HG02798 (cell line): ENCODE results near the gene GRM6.

Source experiments
- ATAC-seq: cut with Tn5 transposase; IDR thresholded peaks from one replicate; pipeline ENCODE4 v1.9.1; 2021; ENCODE audit warnings: mild to moderate bottlenecking; ENCODE audit not compliant: unreplicated experiment, poor library complexity

Gene GRM6

DNA sequence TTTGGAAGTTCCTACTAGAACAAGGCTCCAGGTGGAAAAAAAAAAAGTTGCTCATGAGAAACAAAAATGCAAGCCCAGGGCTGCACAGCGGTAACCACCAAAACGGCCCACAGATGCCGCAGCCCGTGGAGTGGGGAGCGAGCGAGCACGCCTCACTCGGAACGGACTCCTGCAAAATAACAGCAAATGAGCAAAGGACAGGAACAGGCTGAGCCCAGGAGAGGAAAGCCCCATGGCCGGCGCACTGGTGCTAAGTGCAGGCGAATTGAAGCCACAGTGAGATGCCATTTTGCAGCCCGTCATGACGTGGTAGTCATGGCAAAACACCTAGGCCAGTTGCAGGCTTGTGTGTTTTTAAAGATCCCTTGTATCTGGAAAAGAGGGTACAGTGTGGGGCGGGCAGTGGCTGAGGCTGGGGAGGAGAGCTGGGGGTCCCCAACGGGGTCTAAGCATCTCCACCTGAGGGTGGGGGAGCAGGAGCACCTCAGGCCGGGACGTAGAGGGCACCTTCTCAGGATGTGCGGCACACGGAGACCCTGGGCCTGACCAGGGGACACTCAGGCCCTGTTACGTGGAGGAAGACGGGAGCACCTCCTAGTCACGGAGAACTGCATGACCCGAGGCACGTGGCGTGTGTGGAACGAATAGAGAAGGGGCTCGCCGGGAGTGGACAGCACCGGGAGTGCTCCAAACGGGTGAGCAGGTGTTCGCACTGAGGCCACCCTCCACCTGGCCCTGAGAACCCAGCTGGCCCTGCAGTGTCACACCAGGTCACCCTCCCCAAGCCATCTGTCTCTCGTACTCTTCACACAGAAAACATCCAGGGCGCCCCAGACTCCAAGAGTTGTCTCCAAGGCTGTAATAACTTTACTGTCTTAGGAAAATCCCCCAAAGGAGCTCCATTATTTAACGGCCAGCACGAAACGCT is 10.7 kb downstream of the GRM6 start:
- no peak for ATAC-seq

DNA sequence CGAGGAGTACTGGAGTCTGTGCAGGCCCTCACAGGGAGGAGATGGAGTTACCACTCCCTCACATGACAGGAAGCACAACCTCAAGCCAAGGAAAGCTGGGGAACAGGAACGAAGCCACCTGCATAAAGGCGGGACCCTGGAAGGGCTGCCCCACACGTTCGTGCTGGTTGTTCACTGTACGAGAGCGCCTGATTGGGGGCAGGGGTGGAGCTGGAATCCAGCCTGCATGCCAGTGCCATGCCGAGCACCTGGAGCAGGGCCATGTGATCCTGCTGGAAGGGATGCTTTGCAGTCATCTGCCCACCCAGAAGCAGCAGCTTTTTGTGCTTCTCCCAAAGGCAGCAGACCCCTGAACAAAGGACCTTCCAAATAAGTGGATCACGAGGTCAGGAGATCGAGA is 11.4 kb downstream of the GRM6 start:
- ATAC-seq, result no peak

DNA sequence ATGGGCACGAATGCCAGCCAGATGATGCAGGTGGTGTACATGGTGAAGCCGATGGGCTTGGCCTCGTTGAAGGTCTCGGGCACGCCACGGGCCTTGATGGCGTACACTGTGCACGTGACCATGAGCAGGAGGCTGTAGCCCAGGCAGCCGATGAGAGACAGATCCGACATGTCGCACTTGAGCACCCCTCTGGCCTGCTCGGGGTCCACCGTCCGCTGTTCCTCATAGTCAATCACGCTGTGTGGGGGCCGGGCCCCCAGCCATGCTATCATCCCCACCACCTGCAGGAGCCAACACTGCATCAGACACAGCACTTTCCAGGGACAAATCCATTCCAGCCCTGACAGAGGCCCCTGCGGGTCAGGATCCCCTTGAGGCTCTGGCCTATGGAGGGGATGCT is 12.2 kb downstream of the GRM6 start:
- ATAC-seq, result no peak

- no peak for ATAC-seq
These were observed 13.7 kb downstream of the GRM6 start for GRCh38 chr5:178981381-178981780.

- ATAC-seq, result no peak
These were observed 29.6 kb downstream of the GRM6 start for GRCh38 chr5:178965465-178966055.

DNA sequence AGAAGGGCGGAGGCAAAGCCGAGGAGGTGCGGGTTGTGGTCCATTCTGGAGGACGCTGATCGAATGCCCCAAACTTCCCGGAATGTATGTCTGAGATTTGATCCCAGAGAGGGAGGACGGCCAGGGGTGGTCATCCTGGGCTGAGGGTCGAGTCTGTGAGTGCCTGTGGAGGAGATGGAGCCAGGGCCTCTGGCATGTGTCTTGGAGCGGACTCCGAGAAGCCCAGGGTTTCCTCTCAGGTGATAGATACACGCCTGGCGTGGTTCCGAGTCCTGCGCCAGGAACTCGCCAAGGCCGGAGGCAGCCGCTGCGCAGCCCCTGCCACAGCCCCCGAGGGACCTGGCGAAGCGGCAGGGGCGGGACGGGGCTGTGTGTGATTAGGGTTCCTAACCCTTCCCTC is 53.8 kb downstream of the GRM6 start:
- ATAC-seq, result no peak

GRCh38 chr5:178940569-178941360 is 54.4 kb downstream of the GRM6 start, which contains the start of gene ZNF454:
ZNF454 (plus strand) TSS chr5:178941198; CDS start chr5:178942792, 1,594 bp downstream.
- no peak for ATAC-seq

GRCh38 chr5:178931846-178932760 is 63.0 kb downstream of the GRM6 start:
- ATAC-seq, result no peak
